H9 (cell line): ENCODE data around the gene SUCLG1. TPM values are rescaled to one million over a fixed set of nuclear protein-coding genes. Genes with fewer than 3 reads are reported as not detected.

Experiments
- DNase-seq: peaks from one replicate; pipeline ENCODE4 v3.0.0-alpha.2; 2017
- H2AFZ ChIP-seq: one replicate; pipeline ENCODE4 v1.6.1; 2013; ENCODE audit warnings: mild to moderate bottlenecking, low read length, control low read depth, moderate library complexity
- H2AK5ac ChIP-seq: 2 replicates; pipeline ENCODE4 v1.6.1; 2013; ENCODE audit warnings: low read length, control low read depth, mixed read lengths; ENCODE audit not compliant: insufficient read length
- H2BK120ac ChIP-seq: one replicate; pipeline ENCODE4 v1.6.1; 2013; ENCODE audit warnings: low read depth, mild to moderate bottlenecking, low read length, control low read depth, inconsistent platforms; ENCODE audit not compliant: poor library complexity, severe bottlenecking
- H2BK12ac ChIP-seq: 2 replicates; pipeline ENCODE4 v1.6.1; 2013; ENCODE audit warnings: low read length, control low read depth, mixed read lengths, low read depth; ENCODE audit not compliant: insufficient read length
- H2BK15ac ChIP-seq: 2 replicates; pipeline ENCODE4 v1.6.1; 2013; ENCODE audit warnings: low read depth, low read length, control low read depth
- H2BK20ac ChIP-seq: one replicate; pipeline ENCODE4 v1.6.1; 2013; ENCODE audit warnings: low read depth, mild to moderate bottlenecking, low read length, control low read depth, inconsistent platforms; ENCODE audit not compliant: poor library complexity, severe bottlenecking
- H2BK5ac ChIP-seq: 2 replicates; pipeline ENCODE4 v1.6.1; 2013; ENCODE audit warnings: low read length, control low read depth, mixed read lengths; ENCODE audit not compliant: insufficient read length
- H3K14ac ChIP-seq: 2 replicates; pipeline ENCODE4 v1.6.1; 2013; ENCODE audit warnings: low read length, control low read depth; ENCODE audit not compliant: insufficient read depth
- H3K18ac ChIP-seq: 2 replicates; pipeline ENCODE4 v1.6.1; 2013; ENCODE audit warnings: low read depth, mild to moderate bottlenecking, mixed read lengths, low read length, control low read depth; ENCODE audit not compliant: insufficient read length
- H3K23ac ChIP-seq: 2 replicates; pipeline ENCODE4 v1.6.1; 2013; ENCODE audit warnings: low read length, control low read depth, mixed read lengths, low read depth; ENCODE audit not compliant: insufficient read length
- H3K23me2 ChIP-seq: 2 replicates; pipeline ENCODE4 v1.6.1; 2013; ENCODE audit warnings: low read depth, mild to moderate bottlenecking, mixed read lengths, low read length, control low read depth; ENCODE audit not compliant: insufficient read length, poor library complexity, severe bottlenecking
- H3K27ac ChIP-seq: 2 replicates; pipeline ENCODE4 v1.5.1; 2013; ENCODE audit warnings: low read length, control low read depth, mixed read lengths, low read depth; ENCODE audit not compliant: insufficient read length
- H3K27me3 ChIP-seq: 2 replicates; pipeline ENCODE4 v1.6.1; 2013; ENCODE audit warnings: low read length, control low read depth, inconsistent platforms; ENCODE audit not compliant: insufficient read depth
- H3K4ac ChIP-seq: 2 replicates; pipeline ENCODE4 v1.6.1; 2013; ENCODE audit warnings: low read depth, mild to moderate bottlenecking, control low read depth, inconsistent platforms, low read length, moderate library complexity
- H3K4me1 ChIP-seq: 2 replicates; pipeline ENCODE4 v1.6.1; 2013; ENCODE audit warnings: low read length, control low read depth, inconsistent platforms; ENCODE audit not compliant: insufficient read depth
- H3K4me2 ChIP-seq: 2 replicates; pipeline ENCODE4 v1.6.1; 2013; ENCODE audit warnings: low read length, control low read depth, mixed read lengths; ENCODE audit not compliant: insufficient read length, insufficient read depth
- H3K56ac ChIP-seq: 2 replicates; pipeline ENCODE4 v1.6.1; 2013; ENCODE audit warnings: low read depth, mild to moderate bottlenecking, mixed read lengths, low read length, control low read depth; ENCODE audit not compliant: insufficient read length
- H3K79me1 ChIP-seq: 2 replicates; pipeline ENCODE4 v1.6.1; 2013; ENCODE audit warnings: low read depth, mild to moderate bottlenecking, moderate library complexity, low read length, control low read depth, inconsistent platforms; ENCODE audit not compliant: insufficient read depth, poor library complexity, severe bottlenecking
- H3K79me2 ChIP-seq: 2 replicates; pipeline ENCODE4 v1.6.1; 2013; ENCODE audit warnings: low read length, control low read depth, inconsistent platforms; ENCODE audit not compliant: insufficient read depth
- H3K9ac ChIP-seq: 2 replicates; pipeline ENCODE4 v1.6.1; 2013; ENCODE audit warnings: low read length, control low read depth, mixed read lengths; ENCODE audit not compliant: insufficient read length; ENCODE audit errors: extremely low read depth
- H3K9me3 ChIP-seq: one replicate; pipeline ENCODE4 v1.6.1; 2013; ENCODE audit warnings: low read depth, low read length, inconsistent platforms; ENCODE audit not compliant: control insufficient read depth
- H3T11ph ChIP-seq: one replicate; pipeline ENCODE4 v1.6.1; 2013; ENCODE audit warnings: mild to moderate bottlenecking, low read length, control low read depth, inconsistent platforms
- H4K20me1 ChIP-seq: one replicate; pipeline ENCODE4 v1.6.1; 2013; ENCODE audit not compliant: control insufficient read depth, insufficient read length, insufficient read depth
- H4K5ac ChIP-seq: 2 replicates; pipeline ENCODE4 v1.6.1; 2013; ENCODE audit warnings: low read depth, mild to moderate bottlenecking, mixed read lengths, low read length, control low read depth; ENCODE audit not compliant: insufficient read length
- H4K8ac ChIP-seq: replicated peaks from 2 replicates; pipeline ENCODE4 v1.6.1; 2013; ENCODE audit warnings: low read length, control low read depth, mixed read lengths, low read depth; ENCODE audit not compliant: insufficient read length
- H4K91ac ChIP-seq: 2 replicates; pipeline ENCODE4 v1.6.1; 2013; ENCODE audit warnings: low read depth, mild to moderate bottlenecking, moderate library complexity, mixed read lengths, low read length, control low read depth; ENCODE audit not compliant: insufficient read length
- H3K27ac Mint-ChIP-seq, 3 experiments: 2 replicates in 2 of 3; 3 replicates in 1 of 3; pipeline ENCODE4 v1.8.0; 2020 to 2021; ENCODE audit warnings: mixed read lengths in 3 of 3, mild to moderate bottlenecking in 1 of 3, moderate library complexity in 1 of 3
- H3K27me3 Mint-ChIP-seq: 2 replicates; pipeline ENCODE4 v1.8.0; 2021; ENCODE audit warnings: low read depth, mild to moderate bottlenecking, moderate library complexity, mixed read lengths
- H3K36me3 Mint-ChIP-seq, 3 experiments: 2 replicates in 2 of 3; 3 replicates in 1 of 3; pipeline ENCODE4 v1.8.0; 2020 to 2021; ENCODE audit warnings: low read depth in 3 of 3, mixed read lengths in 3 of 3; ENCODE audit not compliant: insufficient read depth in 1 of 3
- H3K4me1 Mint-ChIP-seq, 2 experiments: 2 replicates each; pipeline ENCODE4 v1.8.0; 2020; ENCODE audit warnings: mixed read lengths in 2 of 2
- H3K4me3 Mint-ChIP-seq, 2 experiments: 2 replicates in 1 of 2; 3 replicates in 1 of 2; pipeline ENCODE4 v1.8.0; 2020 to 2021; ENCODE audit warnings: mild to moderate bottlenecking in 2 of 2, mixed read lengths in 2 of 2, moderate library complexity in 1 of 2
- H3K9me3 Mint-ChIP-seq, 2 experiments: 2 replicates in 1 of 2; 3 replicates in 1 of 2; pipeline ENCODE4 v1.8.0; 2020; ENCODE audit warnings: mild to moderate bottlenecking in 2 of 2, mixed read lengths in 2 of 2, moderate library complexity in 1 of 2
- CTCF ChIP-seq: fragments of 200-600 bp; sonication (generic); conservative IDR thresholded peaks from 3 replicates; pipeline ENCODE4 v1.8.0; 2021; ENCODE audit warnings: antibody characterized with exemption, mild to moderate bottlenecking
- WGBS: extraction: QIAGEN DNeasy Blood & Tissue Kit; methylation state at CpG from one replicate; pipeline ENCODE4 v1.1.7; 2013; ENCODE audit warnings: missing lambda C conversion rate, low lambda C conversion rate, mixed read lengths; ENCODE audit not compliant: insufficient read length; ENCODE audit errors: extremely low coverage; 5-methylcytosine and 5-hydroxymethylcytosine counted together
- total RNA-seq: library from RNA; stranded (reverse); gene quantifications from 2 replicates; pipeline ENCODE4 v1.2.1, GENCODE V29; 2021

The SUCLG1 gene
- total RNA-seq, 1 experiment from 2014 or later, result 40.0 TPM

GRCh38 chr2:84427235-84428138, 31.6 kb downstream of the SUCLG1 start:
- no peaks in the 10 kb centered on the region for H3K23me2 ChIP-seq
- H3K9me3 Mint-ChIP-seq, result no peaks in the 10 kb centered on the region
- no peak overlapping the region for H2BK5ac ChIP-seq
- peak overlapping the region in 1 of 3 experiments; percentile 77; a peak in 1 of 7 replicates for H3K27ac Mint-ChIP-seq
- no peak overlapping the region for H2BK15ac ChIP-seq
- no peak overlapping the region for H2AFZ ChIP-seq
- H3K4me3 Mint-ChIP-seq, result no peak overlapping the region
- no peak for DNase-seq
- H4K20me1 ChIP-seq, result no peaks in the 10 kb centered on the region
- H3T11ph ChIP-seq, result no peak overlapping the region
- H3K14ac ChIP-seq, result no peak overlapping the region
- WGBS, result no CpG with 5 or more reads among the region's 2 CpGs
- no peaks in the 10 kb centered on the region for H3K9me3 ChIP-seq
- H3K4me1 Mint-ChIP-seq, result no peaks in the 10 kb centered on the region
- no peak overlapping the region for H4K8ac ChIP-seq
- no peak overlapping the region for H3K23ac ChIP-seq
- TF ChIP-seq CTCF, result no peak
- H3K27me3 Mint-ChIP-seq, result no peaks in the 10 kb centered on the region
- no peak overlapping the region for H3K9ac ChIP-seq
- H3K79me1 ChIP-seq, result no peaks in the 10 kb centered on the region
- no peak overlapping the region for H4K91ac ChIP-seq
- H4K5ac ChIP-seq, result no peak overlapping the region
- no peak overlapping the region for H3K4me2 ChIP-seq
- H2AK5ac ChIP-seq, result no peak overlapping the region
- no peak overlapping the region for H2BK120ac ChIP-seq
- no peak overlapping the region for H3K56ac ChIP-seq
- no peaks in the 10 kb centered on the region for H3K4me1 ChIP-seq
- H3K79me2 ChIP-seq, result no peaks in the 10 kb centered on the region
- H3K36me3 Mint-ChIP-seq, result peaks cover 0 to 33% (median 10%) of the 10 kb centered on the region in 3 experiments; a peak in 5 of 7 replicates
- H3K18ac ChIP-seq, result no peak overlapping the region
- no peak overlapping the region for H2BK12ac ChIP-seq
- no peaks in the 10 kb centered on the region for H3K27me3 ChIP-seq
- H3K27ac ChIP-seq, result no peak overlapping the region
- no peak overlapping the region for H2BK20ac ChIP-seq
- no peak overlapping the region for H3K4ac ChIP-seq
